Heart right ventricle (tissue), 16 donors: ENCODE data around the gene BOD1L1. TPM values are rescaled to one million over a fixed set of nuclear protein-coding genes. Genes with fewer than 3 reads are reported as not detected.

Source experiments
- ATAC-seq, 8 donors: fragments of 200-7000 bp; cut with Tn5 transposase; one replicate each; pipeline ENCODE4 v1.9.1; 2020; ENCODE audit warnings: mild to moderate bottlenecking in 8 of 8, moderate library complexity in 8 of 8, moderate number of reproducible peaks in 1 of 8
- DNase-seq, 2 donors: peaks; one replicate each; pipeline ENCODE4 v3.0.0-alpha.2; 2020
- H3K27ac ChIP-seq, 10 donors: fragments of 200-600 bp; sonication (generic) in 2 of 10; one replicate each; pipeline versions ENCODE4 v1.5.0 to v1.8.0; 2020 to 2022; ENCODE audit warnings: mild to moderate bottlenecking in 3 of 10
- H3K27me3 ChIP-seq, 7 donors: fragments of 200-600 bp; one replicate each; pipeline ENCODE4 v1.8.0; 2021 to 2022; ENCODE audit warnings: mild to moderate bottlenecking in 2 of 7
- H3K36me3 ChIP-seq, 9 donors: fragments of 200-600 bp; sonication (generic) in 1 of 9; one replicate each; pipeline versions ENCODE4 v1.5.0 to v1.8.0; 2020 to 2022; ENCODE audit warnings: mild to moderate bottlenecking in 2 of 9
- H3K4me1 ChIP-seq, 9 donors: fragments of 200-600 bp; sonication (generic) in 1 of 9; one replicate each; pipeline versions ENCODE4 v1.5.0 to v1.8.0; 2020 to 2022; ENCODE audit warnings: mild to moderate bottlenecking in 4 of 9
- H3K4me3 ChIP-seq, 10 donors: fragments of 200-600 bp; sonication (generic) in 2 of 10; one replicate each; pipeline versions ENCODE4 v1.5.0 to v1.8.0; 2020 to 2022; ENCODE audit warnings: mild to moderate bottlenecking in 7 of 10, moderate library complexity in 2 of 10
- H3K9me3 ChIP-seq, 11 donors: fragments of 200-600 bp in 10 of 11; sonication (generic) in 2 of 11; one replicate each; pipeline versions ENCODE4 v1.5.0 to v1.8.0; 2013 to 2022; ENCODE audit warnings: mild to moderate bottlenecking in 2 of 11, control low read depth in 1 of 11, moderate library complexity in 1 of 11
- CTCF ChIP-seq, 9 donors: fragments of 200-600 bp; sonication (generic) in 2 of 9; IDR thresholded peaks; one replicate each; pipeline versions ENCODE4 v1.5.0 to v1.8.0; 2021 to 2022; ENCODE audit warnings: antibody characterized with exemption in 9 of 9, mild to moderate bottlenecking in 5 of 9, moderate library complexity in 1 of 9
- WGBS, 2 donors: extraction: QIAGEN DNeasy Blood & Tissue Kit; methylation state at CpG; one replicate each; pipeline ENCODE4 v1.1.7; 2013; ENCODE audit warnings: inconsistent platforms in 1 of 2; 5-methylcytosine and 5-hydroxymethylcytosine counted together
- intact Hi-C, 10 donors: fragments of 100-400 bp; cut with DNase I; formaldehyde crosslinking; loops; one replicate each; pipeline versions ENCODE4 v1.11.1 to v1.14.2; 2022
- polyA plus RNA-seq, 2 donors: library from polyadenylated mRNA; stranded (reverse); fragments of 200-250 nt; gene quantifications; one replicate each; pipeline ENCODE4 v1.2.3, GENCODE V29; 2013
- total RNA-seq, 10 donors: library from RNA; stranded (reverse); fragmentation: NEBNext Ultra II Directional in 3 of 10; extraction: Animal tissue kit (Norgen Biotek cat#: 25700) in 3 of 10; gene quantifications; one replicate each; pipeline versions ENCODE4 v1.2.1 to v1.2.4, GENCODE V29; 2021 to 2023
- donor health status: Arrhythmogenic right ventricular cardiomyopathy.
- donor health status: ischemic (EF 13 %, LVEDD 7.1; RV severe dilation, severe dysfunction).
- donor health status: healthy with polysubstance abuse.
- donor health status: DM: no; HTN: yes; CAD: no.
- donor health status: DM: no; HTN: no; CAD: no.
- donor health status: ischemic (EF 25% LVEDD 6.9; RV normal size, moderate dysfunction).
- donor health status: ischemic (EF 25% LVEDD 5.7; RV mildly dilated, moderate dysfunction).
- donor health status: healthy.
- donor health status: DM: yes; HTN: yes; CAD: no.
- donor health status: Ischemic cardiomyopathy.
- donor health status: ischemic (EF 35%, LVEDD 5.7; RV mildly dilated, moderate dysfunction).
- donor health status: nonischemic (EF 11% LVEDD 7.7; RV severe dilation, severe dysfunction).
- donor health status: DM: yes; HTN: yes; CAD: no.
- donor health status: PGD.
- donor health status: ischemic (EF 29% LVEDD 5.4; RV normal size, mild dysfunction).
- donor health status: nonischemic (EF 23%, LVEDD 6.1; RV moderate dilation, normal function).

The BOD1L1 gene
- total and polyA plus RNA-seq, 12 donors = 7.9 to 28.1 (median 23.5) TPM

GRCh38 chr4:13601048-13601447 is 26.5 kb downstream of the BOD1L1 start:
- DNase-seq (no peak), ATAC-seq (peak in 1 of 8 donors; percentile 41)
- H3K27ac ChIP-seq = no peak overlapping the region
- no peak for TF ChIP-seq CTCF (IDR thresholded peaks at IDR 0.05)
- intact Hi-C loops = no loop called here
- H3K4me3 ChIP-seq = no peak overlapping the region
- H3K27me3 ChIP-seq = no peaks in the 10 kb centered on the region
- peaks cover 0 to 5% (median 0%) of the 10 kb centered on the region in 9 donors for H3K4me1 ChIP-seq
- peaks cover 0 to 97% (median 58%) of the 10 kb centered on the region in 9 donors for H3K36me3 ChIP-seq
- 97 to 98% methylated on average over 3 of the region's 3 CpGs for WGBS, 2 donors
- H3K9me3 ChIP-seq = no peaks in the 10 kb centered on the region

- peaks cover 0 to 5% (median 0%) of the 10 kb centered on the region in 9 donors for H3K4me1 ChIP-seq
- peak in 4 of 9 donors; percentile 7 to 18 (median 15) for TF ChIP-seq CTCF (IDR thresholded peaks at IDR 0.05)
- no peak for ATAC-seq
- H3K27ac ChIP-seq = no peak overlapping the region
- no peaks in the 10 kb centered on the region for H3K27me3 ChIP-seq
- no peak for DNase-seq
- no peak overlapping the region for H3K4me3 ChIP-seq
- intact Hi-C loops = no loop called here
- H3K36me3 ChIP-seq = peaks cover 0 to 97% (median 59%) of the 10 kb centered on the region in 9 donors
- 72 to 73% methylated on average over 5 of the region's 5 CpGs for WGBS, 2 donors
- H3K9me3 ChIP-seq = no peaks in the 10 kb centered on the region
Measured at GRCh38 chr4:13599159-13599558, 28.4 kb downstream of the BOD1L1 start.

- Histone ChIP-seq H3K9me3 (no peaks in the 10 kb centered on the region), H3K4me1 (peaks cover 0 to 5% (median 0%) of the 10 kb centered on the region in 9 donors), H3K27me3 (no peaks in the 10 kb centered on the region), H3K4me3 (no peak overlapping the region), H3K27ac (no peak overlapping the region), H3K36me3 (peaks cover 0 to 97% (median 55%) of the 10 kb centered on the region in 9 donors)
- intact Hi-C loops = no loop called here
- ATAC-seq (no peak), DNase-seq (no peak)
- TF ChIP-seq CTCF (IDR thresholded peaks at IDR 0.05) = no peak
Measured at GRCh38 chr4:13597604-13598003, 29.9 kb downstream of the BOD1L1 start.

GRCh38 chr4:13597141-13597540 is 30.4 kb downstream of the BOD1L1 start:
- no peak for DNase-seq
- Histone ChIP-seq H3K36me3 (peaks cover 0 to 97% (median 50%) of the 10 kb centered on the region in 9 donors), H3K4me3 (no peak overlapping the region), H3K27ac (no peak overlapping the region), H3K27me3 (no peaks in the 10 kb centered on the region), H3K4me1 (peaks cover 0 to 5% (median 0%) of the 10 kb centered on the region in 9 donors), H3K9me3 (no peaks in the 10 kb centered on the region)
- intact Hi-C loops = no loop called here
- no peak for TF ChIP-seq CTCF (IDR thresholded peaks at IDR 0.05)
- no peak for ATAC-seq
